ENCODE data around the gene DNAH6.
"Not testable (repeated sequence)": the region's sequence is repeated elsewhere in the genome, so short reads cannot be mapped to it uniquely, and the experiment has no call there.

Gene DNAH6

GRCh38 chr2:84511024-84511423 lies 5.3 kb upstream of the DNAH6 start:
- H3K27me3 ChIP-seq (replicated peaks in 2 of 5; ENCODE audit: control insufficient read depth in 4 of 5, insufficient read depth in 5 of 5, low read length in 4 of 5); H3K9me3 ChIP-seq (ENCODE audit: control extremely low read depth in 1 of 5, control insufficient read depth in 4 of 5, insufficient read depth in 2 of 5, low read depth in 1 of 5, low read length in 4 of 5); CTCF ChIA-PET; H3K27ac ChIP-seq (ENCODE audit: insufficient read depth in 1 of 2, low read depth in 1 of 2, low read length in 2 of 2, poor library complexity in 1 of 2, severe bottlenecking in 2 of 2); H3K4me1 ChIP-seq (ENCODE audit: control extremely low read depth in 1 of 4, control insufficient read depth in 4 of 4, insufficient read depth in 4 of 4, low read length in 3 of 4); H3K36me3 ChIP-seq (ENCODE audit: control insufficient read depth in 4 of 4, insufficient read depth in 4 of 4, low read length in 3 of 4); POLR2A ChIA-PET; DNase-seq; H3K4me3 ChIP-seq (ENCODE audit: control insufficient read depth in 1 of 7, extremely low read depth in 1 of 7, insufficient read depth in 4 of 7, low read depth in 2 of 7, low read length in 6 of 7): not testable (repeated sequence)
- WGBS (ENCODE audit: insufficient coverage), result 97% methylated on average over 10 of the region's 10 CpGs

GRCh38 chr2:84515788-84516187 lies 510 bp upstream of the DNAH6 start:
- Histone ChIP-seq H3K9me3 (ENCODE audit: control extremely low read depth in 1 of 5, control insufficient read depth in 4 of 5, insufficient read depth in 2 of 5, low read depth in 1 of 5, low read length in 4 of 5) (peaks cover 0 to 8% (median 0%) of the 10 kb centered on the region in 5 experiments), H3K4me3 (ENCODE audit: control insufficient read depth in 1 of 7, extremely low read depth in 1 of 7, insufficient read depth in 4 of 7, low read depth in 2 of 7, low read length in 6 of 7) (peak overlapping the region; percentile 47 to 82 (median 60)), H3K36me3 (ENCODE audit: control insufficient read depth in 4 of 4, insufficient read depth in 4 of 4, low read length in 3 of 4) (no peaks in the 10 kb centered on the region), H3K27me3 (replicated peaks in 2 of 5; ENCODE audit: control insufficient read depth in 4 of 5, insufficient read depth in 5 of 5, low read length in 4 of 5) (peaks cover 0 to 4% (median 0%) of the 10 kb centered on the region in 5 experiments), H3K27ac (ENCODE audit: insufficient read depth in 1 of 2, low read depth in 1 of 2, low read length in 2 of 2, poor library complexity in 1 of 2, severe bottlenecking in 2 of 2) (peak overlapping the region in 1 of 2 experiments; percentile 40), H3K4me1 (ENCODE audit: control extremely low read depth in 1 of 4, control insufficient read depth in 4 of 4, insufficient read depth in 4 of 4, low read length in 3 of 4) (peaks cover 3 to 10% (median 7%) of the 10 kb centered on the region in 4 experiments)
- 90% methylated on average over 3 of the region's 9 CpGs for WGBS (ENCODE audit: insufficient coverage)
- ChIA-PET POLR2A (no interaction called here), CTCF (interaction anchor here (1.0 to 1.3 kb wide), 3 partner anchors 18 to 343 kb away, joined by 3 to 4 read pairs (median 3); no protein-coding TSS in a partner anchor)
- no peak for DNase-seq

DNA sequence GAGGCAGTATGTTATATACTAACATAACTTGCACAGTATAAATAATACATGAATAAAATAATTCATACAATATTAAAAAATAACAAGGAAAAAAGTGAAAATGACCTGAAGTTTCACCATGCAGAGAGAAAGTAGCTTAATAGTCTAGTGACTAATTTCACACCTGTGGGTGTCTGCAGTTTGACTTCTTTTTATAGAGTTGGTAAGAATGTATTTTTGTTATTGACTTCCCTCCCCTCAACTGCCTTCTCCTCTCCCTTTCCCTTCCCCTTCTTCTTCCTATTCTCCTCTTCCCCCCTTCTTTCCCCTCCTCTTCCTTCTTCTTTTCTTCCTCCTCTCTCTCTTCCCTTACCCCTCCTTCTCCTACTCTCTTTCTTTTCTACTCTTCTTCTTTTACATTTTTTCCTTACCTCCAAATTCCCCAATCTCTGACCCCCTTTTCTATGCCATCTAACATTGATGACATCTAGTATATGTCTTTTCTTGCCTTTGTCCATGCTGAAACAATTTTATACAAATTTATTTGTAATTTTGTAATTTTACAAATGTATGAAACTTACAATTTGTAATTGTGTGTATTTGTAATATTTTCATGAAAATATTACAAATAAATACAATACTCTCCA lies 3.1 kb downstream of the DNAH6 start:
- Histone ChIP-seq H3K27ac (ENCODE audit: insufficient read depth in 1 of 2, low read depth in 1 of 2, low read length in 2 of 2, poor library complexity in 1 of 2, severe bottlenecking in 2 of 2) (no peak overlapping the region), H3K9me3 (ENCODE audit: control extremely low read depth in 1 of 5, control insufficient read depth in 4 of 5, insufficient read depth in 2 of 5, low read depth in 1 of 5, low read length in 4 of 5) (peaks cover 0 to 7% (median 0%) of the 10 kb centered on the region in 5 experiments), H3K4me3 (ENCODE audit: control insufficient read depth in 1 of 7, extremely low read depth in 1 of 7, insufficient read depth in 4 of 7, low read depth in 2 of 7, low read length in 6 of 7) (no peak overlapping the region), H3K27me3 (replicated peaks in 2 of 5; ENCODE audit: control insufficient read depth in 4 of 5, insufficient read depth in 5 of 5, low read length in 4 of 5) (peaks cover 0 to 4% (median 0%) of the 10 kb centered on the region in 5 experiments), H3K36me3 (ENCODE audit: control insufficient read depth in 4 of 4, insufficient read depth in 4 of 4, low read length in 3 of 4) (no peaks in the 10 kb centered on the region), H3K4me1 (ENCODE audit: control extremely low read depth in 1 of 4, control insufficient read depth in 4 of 4, insufficient read depth in 4 of 4, low read length in 3 of 4) (peaks cover 3 to 10% (median 7%) of the 10 kb centered on the region in 4 experiments)
- DNase-seq, result no peak
- ChIA-PET POLR2A (no interaction called here), CTCF (no interaction called here)

DNA sequence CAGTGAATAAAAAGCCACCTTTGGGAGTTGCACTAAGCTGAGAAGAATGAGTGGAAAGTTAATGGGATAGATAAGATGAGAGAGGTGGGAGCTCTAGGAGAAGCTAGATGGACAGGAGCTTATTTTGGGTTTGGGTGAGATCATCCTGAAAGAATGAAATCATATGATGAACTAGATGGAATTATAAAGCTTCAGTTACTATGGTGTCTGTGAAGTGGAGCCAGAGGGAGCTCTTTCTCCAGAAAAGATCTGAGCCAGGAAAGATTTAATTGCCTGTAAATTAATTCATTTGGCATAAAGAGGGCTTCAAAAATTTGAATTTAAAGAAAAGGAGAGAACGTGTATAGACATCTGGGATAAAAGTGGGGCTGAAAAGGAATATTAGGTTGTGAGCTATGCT lies 10.3 kb downstream of the DNAH6 start:
- Histone ChIP-seq H3K36me3 (ENCODE audit: control insufficient read depth in 4 of 4, insufficient read depth in 4 of 4, low read length in 3 of 4) (no peaks in the 10 kb centered on the region), H3K4me1 (ENCODE audit: control extremely low read depth in 1 of 4, control insufficient read depth in 4 of 4, insufficient read depth in 4 of 4, low read length in 3 of 4) (no peaks in the 10 kb centered on the region), H3K9me3 (ENCODE audit: control extremely low read depth in 1 of 5, control insufficient read depth in 4 of 5, insufficient read depth in 2 of 5, low read depth in 1 of 5, low read length in 4 of 5) (peaks cover 0 to 2% (median 0%) of the 10 kb centered on the region in 5 experiments), H3K27ac (ENCODE audit: insufficient read depth in 1 of 2, low read depth in 1 of 2, low read length in 2 of 2, poor library complexity in 1 of 2, severe bottlenecking in 2 of 2) (no peak overlapping the region), H3K4me3 (ENCODE audit: control insufficient read depth in 1 of 7, extremely low read depth in 1 of 7, insufficient read depth in 4 of 7, low read depth in 2 of 7, low read length in 6 of 7) (no peak overlapping the region), H3K27me3 (replicated peaks in 2 of 5; ENCODE audit: control insufficient read depth in 4 of 5, insufficient read depth in 5 of 5, low read length in 4 of 5) (peaks cover 0 to 6% (median 0%) of the 10 kb centered on the region in 5 experiments)
- CTCF ChIA-PET, result interaction anchor here (1.0 to 1.2 kb wide), 2 partner anchors 29 to 399 kb away, joined by 3 read pairs; no protein-coding TSS in a partner anchor
- POLR2A ChIA-PET, result no interaction called here
- no peak for DNase-seq
- WGBS (ENCODE audit: insufficient coverage), result 100% methylated on average over 1 of the region's 1 CpG

- peaks cover 0 to 6% (median 0%) of the 10 kb centered on the region in 5 experiments for H3K27me3 ChIP-seq (replicated peaks in 2 of 5; ENCODE audit: control insufficient read depth in 4 of 5, insufficient read depth in 5 of 5, low read length in 4 of 5)
- DNase-seq, result no peak
- H3K4me3 ChIP-seq (ENCODE audit: control insufficient read depth in 1 of 7, extremely low read depth in 1 of 7, insufficient read depth in 4 of 7, low read depth in 2 of 7, low read length in 6 of 7), result no peak overlapping the region
- H3K27ac ChIP-seq (ENCODE audit: insufficient read depth in 1 of 2, low read depth in 1 of 2, low read length in 2 of 2, poor library complexity in 1 of 2, severe bottlenecking in 2 of 2), result no peak overlapping the region
- H3K9me3 ChIP-seq (ENCODE audit: control extremely low read depth in 1 of 5, control insufficient read depth in 4 of 5, insufficient read depth in 2 of 5, low read depth in 1 of 5, low read length in 4 of 5), result no peaks in the 10 kb centered on the region
- ChIA-PET POLR2A (no interaction called here), CTCF (no interaction called here)
- no peaks in the 10 kb centered on the region for H3K4me1 ChIP-seq (ENCODE audit: control extremely low read depth in 1 of 4, control insufficient read depth in 4 of 4, insufficient read depth in 4 of 4, low read length in 3 of 4)
- H3K36me3 ChIP-seq (ENCODE audit: control insufficient read depth in 4 of 4, insufficient read depth in 4 of 4, low read length in 3 of 4), result no peaks in the 10 kb centered on the region
- 100% methylated on average over 2 of the region's 4 CpGs for WGBS (ENCODE audit: insufficient coverage)
Measured at GRCh38 chr2:84527137-84528129, 11.1 kb downstream of the DNAH6 start.

GRCh38 chr2:84532291-84532690 lies 16.0 kb downstream of the DNAH6 start:
- Histone ChIP-seq H3K4me3 (ENCODE audit: control insufficient read depth in 1 of 7, extremely low read depth in 1 of 7, insufficient read depth in 4 of 7, low read depth in 2 of 7, low read length in 6 of 7) (no peak overlapping the region), H3K27me3 (replicated peaks in 2 of 5; ENCODE audit: control insufficient read depth in 4 of 5, insufficient read depth in 5 of 5, low read length in 4 of 5) (peaks cover 0 to 6% (median 0%) of the 10 kb centered on the region in 5 experiments), H3K4me1 (ENCODE audit: control extremely low read depth in 1 of 4, control insufficient read depth in 4 of 4, insufficient read depth in 4 of 4, low read length in 3 of 4) (peaks cover 0 to 2% (median under 1%) of the 10 kb centered on the region in 4 experiments), H3K9me3 (ENCODE audit: control extremely low read depth in 1 of 5, control insufficient read depth in 4 of 5, insufficient read depth in 2 of 5, low read depth in 1 of 5, low read length in 4 of 5) (no peaks in the 10 kb centered on the region), H3K27ac (ENCODE audit: insufficient read depth in 1 of 2, low read depth in 1 of 2, low read length in 2 of 2, poor library complexity in 1 of 2, severe bottlenecking in 2 of 2) (no peak overlapping the region), H3K36me3 (ENCODE audit: control insufficient read depth in 4 of 4, insufficient read depth in 4 of 4, low read length in 3 of 4) (no peaks in the 10 kb centered on the region)
- no CpG with 5 or more reads among the region's 1 CpG for WGBS (ENCODE audit: insufficient coverage)
- ChIA-PET CTCF (no interaction called here), POLR2A (no interaction called here)
- no peak for DNase-seq

GRCh38 chr2:84534225-84534624 lies 17.9 kb downstream of the DNAH6 start:
- Histone ChIP-seq H3K9me3 (ENCODE audit: control extremely low read depth in 1 of 5, control insufficient read depth in 4 of 5, insufficient read depth in 2 of 5, low read depth in 1 of 5, low read length in 4 of 5) (no peaks in the 10 kb centered on the region), H3K36me3 (ENCODE audit: control insufficient read depth in 4 of 4, insufficient read depth in 4 of 4, low read length in 3 of 4) (no peaks in the 10 kb centered on the region), H3K4me3 (ENCODE audit: control insufficient read depth in 1 of 7, extremely low read depth in 1 of 7, insufficient read depth in 4 of 7, low read depth in 2 of 7, low read length in 6 of 7) (no peak overlapping the region), H3K27me3 (replicated peaks in 2 of 5; ENCODE audit: control insufficient read depth in 4 of 5, insufficient read depth in 5 of 5, low read length in 4 of 5) (peaks cover 0 to 3% (median 0%) of the 10 kb centered on the region in 5 experiments), H3K4me1 (ENCODE audit: control extremely low read depth in 1 of 4, control insufficient read depth in 4 of 4, insufficient read depth in 4 of 4, low read length in 3 of 4) (peaks cover 0 to 2% (median under 1%) of the 10 kb centered on the region in 4 experiments), H3K27ac (ENCODE audit: insufficient read depth in 1 of 2, low read depth in 1 of 2, low read length in 2 of 2, poor library complexity in 1 of 2, severe bottlenecking in 2 of 2) (no peak overlapping the region)
- CTCF ChIA-PET, result interaction anchor here (1.0 kb wide), 1 partner anchor 19 kb away, joined by 3 read pairs; no protein-coding TSS in a partner anchor
- 80% methylated on average over 1 of the region's 3 CpGs for WGBS (ENCODE audit: insufficient coverage)
- DNase-seq, result no peak
- POLR2A ChIA-PET, result no interaction called here

Measured in common myeloid progenitor, CD34-positive (primary cell).